Activated CD4-positive, alpha-beta T cell treated with anti-CD3 and anti-CD28 coated beads for 36 hours (primary cell): ENCODE data around the gene CABP2. TPM values are rescaled to one million over a fixed set of nuclear protein-coding genes. Genes with fewer than 3 reads are reported as not detected.

Experiments
- ATAC-seq: fragments of 200-7000 bp; cut with Tn5 transposase; one replicate; pipeline ENCODE4 v1.10.0; 2021; ENCODE audit warnings: mild to moderate bottlenecking, moderate library complexity
- CTCF ChIA-PET: fragments of 350-600 bp; sonication (Branson Sonifier 250); formaldehyde crosslinking; loops from one replicate; lab custom pipeline; 2021; ENCODE audit warnings: antibody characterized with exemption; lab: Charles Lee
- POLR2A ChIA-PET: fragments of 350-600 bp; sonication (Branson Sonifier 250); formaldehyde crosslinking; loops from one replicate; lab custom pipeline; 2021; ENCODE audit warnings: antibody characterized with exemption, inconsistent platforms; lab: Charles Lee
- DNase-seq: peaks from one replicate; pipeline ENCODE4 v3.0.0-alpha.2; 2020
- H3K27ac Mint-ChIP-seq: one replicate; pipeline ENCODE4 v1.8.0; 2021; ENCODE audit warnings: mixed read lengths
- H3K27me3 Mint-ChIP-seq: one replicate; pipeline ENCODE4 v1.8.0; 2021; ENCODE audit warnings: mixed read lengths
- H3K36me3 Mint-ChIP-seq: one replicate; pipeline ENCODE4 v1.8.0; 2021; ENCODE audit warnings: low read depth, mixed read lengths
- H3K4me1 Mint-ChIP-seq: one replicate; pipeline ENCODE4 v1.8.0; 2021; ENCODE audit warnings: mixed read lengths
- H3K4me3 Mint-ChIP-seq: one replicate; pipeline ENCODE4 v1.8.0; 2021; ENCODE audit warnings: mild to moderate bottlenecking, moderate library complexity, mixed read lengths
- H3K9me3 Mint-ChIP-seq: one replicate; pipeline ENCODE4 v1.8.0; 2021; ENCODE audit warnings: low read depth, mixed read lengths
- intact Hi-C, 2 experiments: fragments of 100-400 bp; cut with DNase I in 1 of 2; cut with micrococcal nuclease in 1 of 2; formaldehyde crosslinking; loops; one replicate each; pipeline versions ENCODE4 v1.14.2 to v1.15.1; 2022 to 2024; cut with DNase I, micrococcal nuclease
- total RNA-seq, 2 experiments: library from RNA; stranded (reverse); gene quantifications; one replicate each; pipeline ENCODE4 v1.2.3, GENCODE V29; 2021

CABP2 gene
- total RNA-seq, 2 experiments from 2014 or later, result not detected

DNA sequence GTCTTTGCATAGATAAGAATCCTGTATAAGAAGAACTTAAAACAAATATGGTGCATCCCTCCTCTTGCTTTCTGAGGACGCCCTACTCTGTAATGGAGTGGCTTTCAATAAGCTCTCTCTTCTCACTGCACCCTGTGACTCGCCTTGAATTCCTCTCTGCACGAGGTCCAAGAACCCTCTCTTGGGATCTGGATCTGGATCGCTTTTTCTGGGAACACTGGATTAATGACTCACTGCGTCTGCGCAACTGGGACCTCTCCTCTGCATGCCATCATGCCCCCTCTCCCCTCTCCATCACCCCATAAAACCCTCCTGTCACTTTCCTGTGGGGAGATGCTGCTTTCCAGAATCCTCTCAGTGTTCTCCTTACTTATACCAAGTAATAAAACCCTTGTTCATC is 15.1 kb upstream of the CABP2 start:
- peaks cover 5% of the 10 kb centered on the region for H3K9me3 Mint-ChIP-seq
- ATAC-seq, result no peak
- CTCF ChIA-PET, result interaction anchor here (0.7 kb wide), 1 partner anchor 1180 kb away, joined by 4 read pairs; no protein-coding TSS in a partner anchor
- intact Hi-C loops, result no loop called here
- H3K36me3 Mint-ChIP-seq, result peaks cover 4% of the 10 kb centered on the region
- no peak for DNase-seq
- H3K4me1 Mint-ChIP-seq, result no peaks in the 10 kb centered on the region
- no peak overlapping the region for H3K27ac Mint-ChIP-seq
- POLR2A ChIA-PET, result no interaction called here
- H3K4me3 Mint-ChIP-seq, result no peak overlapping the region
- peaks cover 2% of the 10 kb centered on the region for H3K27me3 Mint-ChIP-seq

DNA sequence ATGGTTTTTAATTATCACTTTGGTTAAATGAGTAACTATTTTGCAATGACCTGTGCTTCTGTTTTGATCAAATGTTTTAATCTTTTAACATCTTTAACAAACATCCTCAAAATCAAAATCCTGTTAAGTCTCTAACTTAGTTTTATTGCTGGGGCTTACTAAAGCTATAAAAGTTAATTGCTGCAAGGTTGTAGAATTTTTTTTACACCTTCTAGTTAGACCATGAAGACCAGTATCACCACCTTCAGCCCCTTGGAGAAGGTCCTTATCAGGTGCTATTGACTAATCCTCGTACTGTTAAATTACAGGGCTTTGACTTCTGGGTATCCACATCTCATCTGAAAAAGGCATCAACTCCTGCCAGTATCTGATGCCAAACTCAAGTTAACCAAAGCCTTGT is 12.3 kb upstream of the CABP2 start:
- peaks cover 5% of the 10 kb centered on the region for H3K9me3 Mint-ChIP-seq
- intact Hi-C loops, result no loop called here
- H3K4me3 Mint-ChIP-seq, result no peak overlapping the region
- ChIA-PET CTCF (no interaction called here), POLR2A (no interaction called here)
- no peaks in the 10 kb centered on the region for H3K4me1 Mint-ChIP-seq
- ATAC-seq, result no peak
- no peak overlapping the region for H3K27ac Mint-ChIP-seq
- peaks cover 2% of the 10 kb centered on the region for H3K27me3 Mint-ChIP-seq
- DNase-seq, result no peak
- peaks cover 4% of the 10 kb centered on the region for H3K36me3 Mint-ChIP-seq

DNA sequence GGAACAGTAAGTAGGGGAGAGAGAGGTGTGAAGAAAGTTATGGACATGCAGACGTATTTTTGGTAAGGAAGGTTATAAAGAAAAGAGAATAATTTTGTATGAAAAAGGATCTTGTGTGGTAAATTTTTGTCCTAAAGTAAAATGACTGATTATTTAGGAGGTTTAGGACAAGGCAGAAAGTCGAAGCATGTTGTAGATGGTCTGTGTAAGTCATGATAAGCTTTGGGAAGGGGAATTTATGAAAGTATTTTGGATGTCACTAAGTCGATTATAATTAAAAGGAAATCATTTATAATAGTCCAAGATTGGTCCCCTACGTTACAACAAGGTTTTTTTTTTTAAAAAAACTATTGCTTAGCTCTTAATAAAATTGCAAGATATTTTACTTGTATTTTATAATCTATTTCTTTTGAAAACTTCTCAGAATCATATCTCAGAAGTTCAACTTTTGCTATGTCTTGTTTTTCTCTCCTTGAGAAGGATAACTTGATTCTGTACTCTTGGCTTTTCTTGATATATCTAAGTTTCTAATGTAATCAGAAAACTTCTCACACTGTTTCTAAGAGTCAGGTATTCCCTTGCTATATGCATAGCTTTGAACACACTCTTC is 10.9 kb upstream of the CABP2 start:
- ATAC-seq (no peak), DNase-seq (no peak)
- H3K36me3 Mint-ChIP-seq, result peaks cover 4% of the 10 kb centered on the region
- intact Hi-C loops, result no loop called here
- H3K27me3 Mint-ChIP-seq, result peaks cover 5% of the 10 kb centered on the region
- H3K27ac Mint-ChIP-seq, result no peak overlapping the region
- ChIA-PET POLR2A (interaction anchor here (0.8 kb wide), 1 partner anchor 11 kb away, joined by 5 read pairs; no protein-coding TSS in a partner anchor), CTCF (interaction anchor here (0.6 to 1.5 kb wide), 5 partner anchors 12 to 188 kb away, joined by 3 to 4 read pairs (median 4); no protein-coding TSS in a partner anchor)
- peaks cover 5% of the 10 kb centered on the region for H3K9me3 Mint-ChIP-seq
- no peaks in the 10 kb centered on the region for H3K4me1 Mint-ChIP-seq
- no peak overlapping the region for H3K4me3 Mint-ChIP-seq

DNA sequence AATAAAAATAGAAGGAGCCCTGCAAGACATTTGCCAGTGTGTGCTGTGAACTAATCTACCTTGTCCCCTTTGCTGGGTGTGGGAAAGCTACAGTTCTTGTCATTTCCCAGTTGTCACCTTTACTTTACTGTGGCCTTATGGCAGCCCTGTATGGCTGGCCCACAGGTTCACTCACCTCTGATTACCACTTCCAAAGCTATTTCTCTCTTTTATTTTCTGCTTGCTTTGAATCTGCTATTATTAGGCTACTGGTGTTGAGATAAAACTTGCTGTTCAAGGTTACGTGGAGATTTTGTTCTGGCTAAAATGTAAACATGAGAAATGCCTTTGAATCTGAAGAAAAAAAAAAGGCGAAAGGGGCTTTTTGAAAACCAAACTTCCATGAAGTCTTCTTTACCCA is 9.6 kb upstream of the CABP2 start:
- Mint-ChIP-seq H3K4me1 (no peaks in the 10 kb centered on the region), H3K27ac (no peak overlapping the region), H3K9me3 (peaks cover 5% of the 10 kb centered on the region), H3K36me3 (peaks cover 4% of the 10 kb centered on the region), H3K4me3 (no peak overlapping the region), H3K27me3 (peaks cover 5% of the 10 kb centered on the region)
- DNase-seq (no peak), ATAC-seq (no peak)
- CTCF ChIA-PET, result no interaction called here
- intact Hi-C loops, result no loop called here
- POLR2A ChIA-PET, result no interaction called here

DNA sequence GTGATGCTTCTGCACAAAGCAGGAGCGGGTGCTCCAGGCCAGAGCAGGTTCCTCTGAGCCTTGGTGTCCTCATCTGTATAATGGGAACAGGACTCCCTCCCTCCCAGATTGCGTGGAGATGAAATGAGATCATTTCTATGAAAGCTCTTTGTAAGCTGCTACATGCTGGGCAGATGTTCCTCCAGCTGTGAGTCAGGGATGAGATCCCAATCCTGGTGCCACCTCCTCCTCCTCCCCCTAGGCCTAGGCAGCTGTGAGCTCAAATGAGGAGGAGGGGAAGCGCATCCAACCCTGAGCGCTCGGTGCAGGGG is 7.0 kb upstream of the CABP2 start:
- DNase-seq, result no peak
- Mint-ChIP-seq H3K27me3 (peaks cover 11% of the 10 kb centered on the region), H3K9me3 (peaks cover 5% of the 10 kb centered on the region), H3K4me1 (no peaks in the 10 kb centered on the region), H3K36me3 (peaks cover 4% of the 10 kb centered on the region), H3K27ac (no peak overlapping the region), H3K4me3 (no peak overlapping the region)
- no peak for ATAC-seq
- POLR2A ChIA-PET, result no interaction called here
- intact Hi-C loops, result no loop called here
- CTCF ChIA-PET, result no interaction called here

DNA sequence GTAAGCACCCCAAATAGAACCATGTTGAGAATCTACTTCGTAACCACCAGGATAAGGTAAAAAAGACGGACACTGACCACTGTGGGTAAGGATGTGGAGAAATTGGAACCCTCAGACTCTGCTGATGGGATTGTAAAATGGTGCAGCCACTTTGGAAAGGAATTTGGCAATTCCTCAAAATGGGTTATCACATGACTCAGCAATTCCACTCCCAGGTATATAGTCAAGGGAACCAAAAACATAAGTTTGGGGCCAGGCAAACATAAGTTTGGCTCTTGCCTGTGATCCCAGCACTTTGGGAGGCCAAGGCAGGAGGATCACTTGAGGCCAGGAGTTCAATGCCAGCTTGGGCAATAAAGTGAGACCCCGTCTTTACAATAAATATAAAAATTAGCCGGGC is 5.1 kb upstream of the CABP2 start:
- DNase-seq (no peak), ATAC-seq (no peak)
- H3K27ac Mint-ChIP-seq, result no peak overlapping the region
- H3K4me1 Mint-ChIP-seq, result no peaks in the 10 kb centered on the region
- CTCF ChIA-PET, result interaction anchor here (0.7 to 0.9 kb wide), 2 partner anchors 534 to 561 kb away, joined by 3 read pairs; no protein-coding TSS in a partner anchor
- POLR2A ChIA-PET, result interaction anchor here (0.6 kb wide), 1 partner anchor 115 kb away, joined by 3 read pairs; no protein-coding TSS in a partner anchor
- H3K27me3 Mint-ChIP-seq, result peaks cover 8% of the 10 kb centered on the region
- intact Hi-C loops, result no loop called here
- H3K36me3 Mint-ChIP-seq, result no peaks in the 10 kb centered on the region
- H3K9me3 Mint-ChIP-seq, result no peaks in the 10 kb centered on the region
- no peak overlapping the region for H3K4me3 Mint-ChIP-seq

DNA sequence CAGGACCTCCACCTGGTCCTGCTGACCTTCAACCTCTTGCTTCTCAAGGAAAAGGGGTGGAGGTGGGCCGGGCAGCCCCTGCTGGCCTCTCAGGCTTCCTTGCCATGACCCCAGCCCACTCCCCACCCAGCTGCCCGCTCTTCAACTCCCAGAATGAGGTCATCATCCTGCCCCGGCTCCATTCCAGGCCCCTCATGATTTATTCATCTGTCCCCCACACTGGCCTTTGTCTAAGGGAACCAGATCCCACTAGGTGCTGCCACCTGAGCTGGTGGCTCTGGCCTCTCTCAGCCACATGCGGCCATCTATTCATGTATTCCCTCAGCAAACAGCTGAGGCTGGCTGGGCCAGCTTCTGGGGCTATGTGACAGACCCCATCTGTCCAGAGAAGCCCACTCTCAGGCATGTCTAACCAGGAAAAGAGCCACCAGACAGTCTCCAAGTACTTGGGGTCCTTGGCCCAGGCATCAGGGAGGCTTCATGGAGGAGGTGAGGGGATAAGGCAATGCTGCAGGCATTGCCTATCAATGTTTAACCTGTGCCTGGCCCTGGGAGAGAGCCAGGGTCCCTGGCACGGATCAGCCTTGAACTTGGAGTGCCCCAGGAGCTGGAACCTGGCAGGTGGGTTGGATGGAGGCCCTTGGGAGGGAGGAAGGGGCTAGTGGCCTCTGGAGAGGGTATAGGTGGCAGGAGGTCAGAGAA is 2.2 kb upstream of the CABP2 start:
- Mint-ChIP-seq H3K27ac (no peak overlapping the region), H3K36me3 (no peaks in the 10 kb centered on the region), H3K27me3 (peaks cover 8% of the 10 kb centered on the region), H3K4me3 (no peak overlapping the region), H3K9me3 (no peaks in the 10 kb centered on the region), H3K4me1 (no peaks in the 10 kb centered on the region)
- POLR2A ChIA-PET, result no interaction called here
- CTCF ChIA-PET, result no interaction called here
- ATAC-seq (no peak), DNase-seq (no peak)
- intact Hi-C loops, result no loop called here

DNA sequence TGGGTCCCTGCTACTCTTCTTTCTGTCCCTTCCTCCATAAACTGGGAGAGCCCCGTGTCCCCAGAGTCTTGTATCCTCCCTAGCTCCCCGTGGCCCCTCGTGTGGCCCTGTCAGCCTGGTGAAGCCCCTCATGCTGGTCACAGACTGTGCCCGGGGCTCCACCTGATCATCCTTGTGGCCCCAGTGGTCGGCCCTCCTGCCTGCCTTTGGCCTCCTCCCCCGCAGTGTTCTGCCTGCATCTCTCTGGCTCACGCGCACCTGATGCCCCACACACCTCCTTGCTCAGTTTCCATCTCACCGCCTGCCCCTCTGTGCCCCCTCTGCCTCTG is 1.2 kb upstream of the CABP2 start:
- Mint-ChIP-seq H3K4me3 (no peak overlapping the region), H3K9me3 (no peaks in the 10 kb centered on the region), H3K27me3 (peaks cover 8% of the 10 kb centered on the region), H3K4me1 (no peaks in the 10 kb centered on the region), H3K36me3 (no peaks in the 10 kb centered on the region), H3K27ac (no peak overlapping the region)
- ChIA-PET POLR2A (no interaction called here), CTCF (no interaction called here)
- no peak for ATAC-seq
- DNase-seq, result no peak
- intact Hi-C loops, result no loop called here

DNA sequence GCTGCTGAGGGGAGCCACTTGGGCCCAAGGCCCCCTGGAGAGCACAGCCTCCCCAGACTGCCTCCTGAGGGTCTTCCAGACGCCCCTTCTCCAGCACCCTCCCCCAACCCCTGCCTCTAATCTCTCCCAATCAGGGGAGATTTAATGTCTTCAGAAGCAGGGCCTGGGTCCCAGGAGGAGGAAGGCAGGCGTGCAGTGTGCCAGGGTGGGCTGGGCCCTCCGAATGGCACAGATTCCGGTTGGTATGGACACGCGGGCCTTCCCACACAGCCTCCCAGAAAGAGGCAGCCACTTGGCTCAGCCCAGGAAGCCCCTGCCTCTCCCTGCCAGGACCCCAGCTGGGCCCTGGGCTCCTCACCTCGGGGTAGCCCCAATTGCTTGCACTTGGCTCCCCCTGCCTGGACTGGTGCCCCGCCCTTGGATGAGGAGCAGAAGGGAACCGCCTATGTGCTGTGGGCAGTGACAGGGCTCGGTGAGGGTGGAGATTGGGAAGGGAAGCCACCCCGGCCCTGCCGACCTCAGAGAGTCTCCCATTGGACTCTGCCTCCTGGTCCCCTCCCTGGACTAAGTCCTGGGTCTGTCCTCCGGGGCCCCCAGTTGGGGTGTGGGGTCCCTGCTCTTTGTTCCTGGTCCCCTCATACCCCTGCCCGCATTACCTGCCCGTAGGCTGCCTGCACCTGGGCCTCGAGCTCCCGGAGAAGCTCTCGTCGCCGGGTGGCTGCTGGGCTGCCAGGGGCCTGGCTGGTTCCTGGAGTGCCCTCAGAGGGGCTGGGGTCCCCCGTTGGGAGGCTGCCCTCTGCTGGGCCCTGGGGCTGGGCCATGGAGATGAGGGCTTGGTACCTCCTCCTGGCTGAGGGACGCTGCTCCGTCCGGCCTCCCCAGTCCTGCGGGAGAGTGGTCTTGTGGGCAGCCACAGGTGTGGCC is 572 bp upstream of the CABP2 start:
- Mint-ChIP-seq H3K9me3 (no peaks in the 10 kb centered on the region), H3K27me3 (peaks cover 5% of the 10 kb centered on the region), H3K27ac (no peak overlapping the region), H3K36me3 (no peaks in the 10 kb centered on the region), H3K4me3 (no peak overlapping the region), H3K4me1 (no peaks in the 10 kb centered on the region)
- ATAC-seq (no peak), DNase-seq (no peak)
- intact Hi-C loops, result no loop called here
- CTCF ChIA-PET, result interaction anchor here (0.6 kb wide), 1 partner anchor 25 kb away, joined by 3 read pairs; no protein-coding TSS in a partner anchor
- POLR2A ChIA-PET, result no interaction called here

DNA sequence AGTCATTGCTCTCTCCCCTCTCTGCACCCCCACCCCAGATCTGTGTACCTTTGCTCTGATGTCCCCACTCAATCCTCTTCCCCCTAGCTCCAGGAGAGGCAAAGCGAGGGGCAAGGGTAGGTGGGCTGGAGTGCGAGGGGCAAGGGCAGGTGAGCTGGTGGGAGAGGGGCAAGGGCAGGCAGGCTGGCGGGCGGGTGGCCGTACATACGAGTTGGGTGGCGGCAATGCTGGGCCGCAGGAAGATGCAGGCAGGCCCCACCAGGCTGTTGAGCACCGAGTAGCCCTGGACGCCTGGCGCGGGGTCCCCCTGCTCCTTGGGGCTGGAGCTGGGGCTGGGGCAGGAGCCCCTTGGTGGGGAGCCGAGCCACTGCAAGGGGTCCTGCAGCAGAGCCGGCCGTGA is 908 bp downstream of the CABP2 start:
- intact Hi-C loops, result no loop called here
- H3K4me1 Mint-ChIP-seq, result no peaks in the 10 kb centered on the region
- peaks cover 3% of the 10 kb centered on the region for H3K27me3 Mint-ChIP-seq
- H3K4me3 Mint-ChIP-seq, result no peak overlapping the region
- no peak for DNase-seq
- no peak for ATAC-seq
- no peaks in the 10 kb centered on the region for H3K9me3 Mint-ChIP-seq
- H3K36me3 Mint-ChIP-seq, result no peaks in the 10 kb centered on the region
- CTCF ChIA-PET, result interaction anchor here (0.7 kb wide), 1 partner anchor 38 kb away, joined by 3 read pairs; no protein-coding TSS in a partner anchor
- POLR2A ChIA-PET, result no interaction called here
- H3K27ac Mint-ChIP-seq, result no peak overlapping the region

DNA sequence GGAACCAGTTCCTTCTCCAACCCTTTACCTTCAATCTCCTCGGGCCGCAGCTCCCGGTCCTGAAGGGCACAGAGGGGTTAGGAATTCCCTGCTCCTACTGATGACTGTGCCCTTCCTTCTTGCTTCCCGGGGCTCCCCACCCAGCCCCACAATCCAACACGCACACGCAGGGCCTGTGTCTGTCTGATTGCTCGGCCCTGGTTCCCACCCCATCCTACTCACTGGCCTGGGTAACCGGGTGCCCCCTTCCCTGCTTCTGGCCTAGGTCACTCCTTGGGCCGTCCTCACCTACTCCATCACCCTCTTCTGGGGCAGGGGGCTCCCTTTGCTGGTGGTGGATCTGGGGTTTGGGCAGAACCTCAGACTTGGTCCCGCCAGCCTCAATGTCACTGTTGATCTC is 1.3 kb downstream of the CABP2 start:
- intact Hi-C loops, result no loop called here
- DNase-seq, result no peak
- Mint-ChIP-seq H3K36me3 (no peaks in the 10 kb centered on the region), H3K4me3 (no peak overlapping the region), H3K4me1 (no peaks in the 10 kb centered on the region), H3K27ac (no peak overlapping the region), H3K27me3 (no peaks in the 10 kb centered on the region), H3K9me3 (no peaks in the 10 kb centered on the region)
- ChIA-PET POLR2A (no interaction called here), CTCF (interaction anchor here (0.7 kb wide), 1 partner anchor 37 kb away, joined by 3 read pairs; no protein-coding TSS in a partner anchor)
- no peak for ATAC-seq
